GM12874 (cell line): Measurements from ENCODE around the gene BCAR3.

Source experiments
- CTCF ChIP-seq: IDR thresholded peaks from 2 replicates; pipeline ENCODE4 v1.5.1; 2011; ENCODE audit warnings: low read depth, mild to moderate bottlenecking, control low read depth, low read length, moderate library complexity; ENCODE audit not compliant: insufficient read depth

BCAR3 gene

GRCh38 chr1:93675931-93676330 lies 5.7 kb downstream of the BCAR3 start:
- no peak for TF ChIP-seq CTCF

DNA sequence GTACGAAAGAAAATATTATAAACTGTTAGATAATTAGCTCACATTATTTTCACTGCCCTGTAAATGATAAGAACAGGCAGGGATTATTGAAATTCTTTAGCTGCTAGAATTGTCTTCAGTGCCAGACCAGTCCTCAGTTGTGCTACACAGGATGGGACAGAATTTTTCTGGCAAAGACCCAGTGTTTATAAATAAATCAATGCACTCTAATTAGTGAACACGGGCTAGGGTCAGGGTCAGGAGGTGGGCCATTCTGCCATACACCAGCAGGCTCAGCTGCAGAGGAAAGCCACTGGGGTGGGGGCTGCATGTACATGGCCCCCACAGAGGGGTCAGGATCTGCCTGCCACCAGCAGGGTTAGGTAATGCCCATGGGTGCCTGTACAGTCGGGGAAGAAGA lies 6.4 kb downstream of the BCAR3 start:
- TF ChIP-seq CTCF: no peak

DNA sequence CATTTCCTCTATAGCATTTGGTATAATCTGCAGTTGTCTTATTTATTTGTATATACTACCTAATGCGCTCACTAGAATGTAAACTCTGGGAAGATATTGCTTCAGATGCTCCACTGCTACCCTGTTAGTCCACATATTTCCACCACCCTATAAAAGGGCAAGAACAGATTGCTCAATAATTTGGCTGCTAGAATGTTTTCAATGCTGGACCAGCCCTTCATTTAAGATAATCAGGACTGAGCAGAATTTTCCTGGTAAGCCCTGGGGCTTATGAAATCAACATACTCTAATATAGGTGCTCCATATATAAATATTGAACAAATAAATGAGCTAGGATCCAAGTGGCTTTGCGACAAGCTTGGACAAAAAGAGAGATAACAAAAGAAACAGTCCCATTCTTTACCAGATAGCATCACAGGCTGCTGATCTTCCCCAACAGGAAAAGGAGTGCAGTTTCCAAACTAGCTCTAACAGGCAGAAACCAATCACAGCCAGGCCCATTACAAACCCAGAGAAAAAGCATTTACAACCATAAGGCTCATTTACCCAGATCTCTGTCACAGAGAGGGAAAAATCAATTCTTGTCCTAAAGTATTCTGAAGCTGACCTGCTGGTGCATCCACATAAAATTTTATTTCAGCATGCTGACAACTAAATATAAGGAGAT lies 8.3 kb downstream of the BCAR3 start:
- TF ChIP-seq CTCF: no peak

DNA sequence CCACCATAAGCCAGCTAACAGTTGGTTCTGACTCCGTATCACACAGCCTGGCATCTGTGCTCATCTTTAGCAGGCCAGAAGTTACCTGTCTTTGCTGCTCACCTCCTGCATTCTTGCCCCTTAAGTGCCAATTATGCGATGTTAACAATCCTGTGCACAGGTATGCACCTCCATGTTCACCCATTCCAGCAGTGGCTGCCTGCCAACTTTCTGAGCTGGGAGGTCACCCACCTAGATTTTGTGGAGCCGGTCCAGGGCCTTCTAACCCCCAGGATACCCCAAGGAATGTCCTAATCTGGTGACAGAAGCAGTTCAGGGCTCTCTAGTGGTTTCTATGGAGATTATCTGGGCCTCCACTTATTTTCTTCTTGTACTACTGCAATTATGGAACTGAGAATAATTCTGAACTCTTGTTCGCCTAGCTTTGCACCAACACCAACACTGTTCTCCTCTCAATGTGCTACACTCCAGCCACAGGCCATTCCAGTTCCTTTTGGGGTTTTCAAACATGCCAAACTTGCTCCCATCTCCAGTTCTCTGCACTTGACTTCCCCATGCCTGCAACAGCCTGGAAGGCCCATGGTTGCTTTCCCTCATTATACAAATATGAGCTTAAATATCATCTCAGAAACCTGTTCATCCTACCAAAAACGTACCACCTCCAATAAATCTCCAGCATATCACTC lies 9.0 kb downstream of the BCAR3 start:
- TF ChIP-seq CTCF: no peak

GRCh38 chr1:93672069-93672468 lies 9.6 kb downstream of the BCAR3 start:
- no peak for TF ChIP-seq CTCF

- no peak for TF ChIP-seq CTCF
Measured at GRCh38 chr1:93671099-93671621, 10.5 kb downstream of the BCAR3 start.

DNA sequence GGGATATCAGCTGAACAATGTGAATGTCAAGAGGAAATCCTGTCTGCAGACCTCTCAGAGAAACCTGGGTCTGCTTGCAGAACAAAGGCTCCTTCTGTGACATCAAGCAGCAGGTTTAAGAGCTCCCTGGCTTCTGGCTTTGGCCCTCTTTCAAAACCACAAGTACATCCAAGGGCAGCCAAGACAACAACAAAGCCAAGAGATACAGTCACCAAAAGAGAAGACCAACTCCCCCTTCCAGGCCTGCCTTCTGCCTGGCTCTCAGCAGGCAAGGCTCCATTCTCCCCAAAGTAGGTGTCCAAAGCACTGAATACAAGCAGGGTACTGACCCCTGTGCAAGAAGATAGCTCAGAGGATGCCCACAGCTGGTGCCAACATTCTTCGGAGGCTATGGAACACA lies 11.5 kb downstream of the BCAR3 start:
- TF ChIP-seq CTCF: no peak
